ENCODE data around the gene SORCS1.
"Not testable (repeated sequence)": the region's sequence is repeated elsewhere in the genome, so short reads cannot be mapped to it uniquely, and the experiment has no call there.

The SORCS1 gene

GRCh38 chr10:107037192-107038122 is 127.0 kb downstream of the SORCS1 start:
- DNase-seq = no peak

GRCh38 chr10:107033799-107034422 is 130.6 kb downstream of the SORCS1 start:
- DNase-seq = no peak

- DNase-seq = no peak
Observed at GRCh38 chr10:107032700-107033401, 131.7 kb downstream of the SORCS1 start.

- DNase-seq = no peak
Observed at GRCh38 chr10:107031931-107032699, 132.4 kb downstream of the SORCS1 start.

GRCh38 chr10:107028236-107028635 is 136.3 kb downstream of the SORCS1 start:
- DNase-seq = no peak

- no peak for DNase-seq
Observed at GRCh38 chr10:107025676-107026075, 138.8 kb downstream of the SORCS1 start.

- not testable (repeated sequence) for DNase-seq
Observed at GRCh38 chr10:107024033-107024432, 140.5 kb downstream of the SORCS1 start.

- DNase-seq = no peak
Observed at GRCh38 chr10:107022600-107023354, 141.7 kb downstream of the SORCS1 start.

GRCh38 chr10:107019154-107019553 is 145.4 kb downstream of the SORCS1 start:
- DNase-seq = no peak

GRCh38 chr10:107013258-107014006 is 151.1 kb downstream of the SORCS1 start:
- DNase-seq = no peak

GRCh38 chr10:107011992-107012391 is 152.5 kb downstream of the SORCS1 start:
- no peak for DNase-seq

GRCh38 chr10:107011105-107011504 is 153.4 kb downstream of the SORCS1 start:
- no peak for DNase-seq

GRCh38 chr10:107010531-107010930 is 154.0 kb downstream of the SORCS1 start:
- no peak for DNase-seq

GRCh38 chr10:107004362-107004761 is 160.1 kb downstream of the SORCS1 start:
- no peak for DNase-seq

GRCh38 chr10:107002068-107002467 is 162.4 kb downstream of the SORCS1 start:
- DNase-seq = no peak

GRCh38 chr10:106999118-106999707 is 165.3 kb downstream of the SORCS1 start:
- no peak for DNase-seq

GRCh38 chr10:106997721-106998120 is 166.8 kb downstream of the SORCS1 start:
- no peak for DNase-seq

GRCh38 chr10:106996510-106996909 is 168.0 kb downstream of the SORCS1 start:
- no peak for DNase-seq

- no peak for DNase-seq
Observed at GRCh38 chr10:106992055-106992454, 172.5 kb downstream of the SORCS1 start.

GRCh38 chr10:106991091-106991490 is 173.4 kb downstream of the SORCS1 start:
- DNase-seq = no peak

GRCh38 chr10:106987362-106987761 is 177.1 kb downstream of the SORCS1 start:
- DNase-seq = no peak

Data from activated CD4-positive, alpha-beta T cell treated with anti-CD3 and anti-CD28 coated beads for 1 hour (primary cell).